HG03354 (cell line): ENCODE data around the gene CCDC33.

Experiments
- ATAC-seq: cut with Tn5 transposase; IDR thresholded peaks from one replicate; pipeline ENCODE4 v1.9.1; 2021; ENCODE audit warnings: mild to moderate bottlenecking; ENCODE audit not compliant: unreplicated experiment, poor library complexity, severe bottlenecking

The CCDC33 gene

DNA sequence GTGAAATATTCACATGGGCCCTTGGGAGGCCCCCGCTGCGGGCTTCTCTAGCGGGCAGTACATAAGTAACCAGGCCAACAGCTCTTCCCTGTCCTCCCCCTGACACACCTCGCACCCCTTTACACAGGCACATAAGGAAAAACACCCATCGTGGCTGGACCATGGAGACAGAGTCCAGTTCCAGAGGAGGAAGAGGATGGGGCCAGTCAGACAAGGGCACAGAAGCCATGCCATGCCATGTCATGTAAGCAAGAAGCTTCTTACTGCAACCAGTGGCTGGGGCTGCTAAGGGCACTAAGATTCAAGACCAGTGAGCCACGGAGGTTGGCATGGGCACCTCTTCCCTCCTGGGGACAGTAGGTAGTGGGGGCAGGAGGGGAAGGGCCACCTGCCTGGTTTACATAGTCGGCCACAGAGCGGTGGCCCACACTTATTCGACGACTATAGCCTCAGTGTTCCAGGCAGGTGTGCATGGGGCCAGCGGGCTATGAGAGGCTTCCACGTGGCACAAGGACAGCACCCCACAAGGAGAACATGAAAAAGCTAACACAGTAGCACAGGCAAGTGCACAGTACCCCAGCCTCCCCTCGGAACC lies 137.0 kb downstream of the CCDC33 start:
- peak; percentile 1 for ATAC-seq

DNA sequence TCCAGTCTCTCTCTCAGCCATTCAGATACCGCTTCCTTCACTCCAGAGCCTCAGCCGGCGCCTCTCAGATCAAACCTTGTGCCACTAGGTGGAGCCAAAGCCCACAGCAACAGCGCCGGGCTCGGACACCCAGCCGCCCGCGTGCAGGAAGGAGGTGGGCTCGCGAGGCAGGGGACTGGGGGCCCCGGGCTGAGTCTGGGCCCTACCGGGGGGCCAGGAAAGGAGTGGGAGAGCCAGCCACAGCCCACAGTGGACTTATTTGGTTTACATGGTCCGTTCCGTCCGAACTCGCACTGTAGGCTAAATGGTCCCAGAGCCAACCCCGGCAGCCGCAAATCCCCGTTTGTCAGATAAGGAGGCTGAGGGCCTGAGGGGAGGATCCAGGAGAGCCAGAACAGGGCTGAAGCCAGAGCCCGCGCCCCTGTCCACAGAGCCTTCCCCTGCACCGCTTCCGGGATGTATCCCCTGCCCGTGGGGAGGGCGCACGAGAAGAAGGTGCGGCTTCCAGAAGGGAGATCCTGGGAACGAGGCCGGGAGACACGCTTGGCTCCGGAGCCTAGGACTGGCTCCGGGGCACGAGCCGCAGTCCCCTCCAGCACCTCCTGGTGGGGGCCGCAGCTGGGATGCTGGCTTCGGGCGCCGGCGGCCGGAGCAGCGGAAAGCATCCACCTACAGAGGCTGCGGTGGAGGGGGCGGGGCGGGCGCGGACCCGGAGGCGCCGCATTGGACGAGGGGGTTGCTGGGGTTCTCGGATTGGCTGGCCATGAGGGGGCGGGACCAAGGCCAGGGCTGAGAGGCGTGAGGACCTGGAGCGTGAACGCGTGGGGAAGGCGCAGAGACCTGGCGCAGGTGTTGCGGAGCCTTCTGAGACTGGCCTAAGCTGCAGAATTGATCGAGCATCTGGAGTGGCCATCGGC lies 137.9 kb downstream of the CCDC33 start:
- ATAC-seq: peak; percentile 77

DNA sequence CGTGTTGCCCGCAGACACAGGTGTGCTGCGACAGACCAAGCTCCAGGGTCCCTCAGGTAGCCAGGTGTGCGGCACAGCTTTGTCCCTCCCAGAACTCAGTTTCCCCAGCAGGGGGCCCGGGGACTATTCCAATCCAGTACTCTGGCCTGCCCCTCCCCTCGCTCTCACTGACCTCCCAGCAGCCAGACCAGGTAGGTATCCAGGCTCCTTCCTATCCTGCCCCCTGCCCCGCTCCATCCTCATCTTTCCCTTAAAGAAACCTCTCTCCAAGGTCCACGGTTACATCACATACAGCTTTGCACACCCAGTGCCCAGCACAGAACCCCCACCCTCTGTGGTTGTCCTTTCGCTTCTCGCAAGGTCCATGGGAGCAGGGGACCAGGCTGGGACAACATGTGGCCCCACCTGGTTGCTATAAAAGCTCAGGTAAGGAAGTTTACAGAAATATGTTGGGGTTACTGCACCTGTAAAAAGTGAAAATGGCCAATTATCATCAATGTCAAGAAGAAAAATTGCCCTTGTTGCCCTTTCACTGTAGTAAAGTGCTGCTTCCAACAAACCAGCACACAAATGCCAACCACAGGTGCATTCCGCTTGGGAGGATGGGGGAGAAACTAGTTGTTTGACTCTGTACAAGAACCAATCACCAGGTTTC lies 138.6 kb downstream of the CCDC33 start:
- ATAC-seq: no peak

DNA sequence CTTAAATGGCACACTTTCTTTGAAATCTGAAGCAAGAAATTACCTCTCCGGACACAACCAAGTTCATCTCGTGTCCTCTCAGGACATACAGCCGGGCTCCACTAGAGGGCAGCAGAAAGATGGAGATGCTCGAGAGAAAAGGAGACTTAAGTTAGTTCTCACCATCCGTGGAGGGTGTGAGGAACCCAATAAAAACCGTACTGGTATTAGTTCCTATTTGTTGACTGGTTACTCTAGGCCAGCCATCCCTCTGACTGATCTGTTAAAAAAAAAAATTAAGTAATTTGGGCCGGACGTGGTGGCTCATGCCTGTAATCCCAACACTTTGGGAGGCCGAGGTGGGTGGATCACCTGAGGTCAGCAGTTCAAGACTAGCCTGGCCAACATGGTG lies 139.2 kb downstream of the CCDC33 start:
- ATAC-seq: no peak

DNA sequence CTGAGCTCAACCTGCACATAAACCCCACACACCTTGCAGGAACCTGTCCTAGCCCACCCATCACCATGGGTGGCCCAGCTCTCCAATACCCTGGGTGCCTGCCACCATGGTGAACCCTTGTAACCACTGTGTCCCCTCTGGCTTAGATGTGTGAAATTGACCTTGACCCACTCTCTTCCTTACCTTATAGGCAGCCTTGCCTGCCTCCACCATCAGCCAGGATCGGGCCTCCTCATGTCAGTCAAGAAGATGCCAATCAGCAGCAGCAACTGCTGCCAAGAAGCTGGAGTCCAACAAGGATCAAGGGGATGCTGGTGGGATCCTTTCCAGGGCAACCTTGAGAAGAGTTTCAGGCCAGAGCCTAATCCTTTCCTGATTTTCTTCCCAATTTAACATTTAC lies 140.1 kb downstream of the CCDC33 start:
- ATAC-seq: no peak

DNA sequence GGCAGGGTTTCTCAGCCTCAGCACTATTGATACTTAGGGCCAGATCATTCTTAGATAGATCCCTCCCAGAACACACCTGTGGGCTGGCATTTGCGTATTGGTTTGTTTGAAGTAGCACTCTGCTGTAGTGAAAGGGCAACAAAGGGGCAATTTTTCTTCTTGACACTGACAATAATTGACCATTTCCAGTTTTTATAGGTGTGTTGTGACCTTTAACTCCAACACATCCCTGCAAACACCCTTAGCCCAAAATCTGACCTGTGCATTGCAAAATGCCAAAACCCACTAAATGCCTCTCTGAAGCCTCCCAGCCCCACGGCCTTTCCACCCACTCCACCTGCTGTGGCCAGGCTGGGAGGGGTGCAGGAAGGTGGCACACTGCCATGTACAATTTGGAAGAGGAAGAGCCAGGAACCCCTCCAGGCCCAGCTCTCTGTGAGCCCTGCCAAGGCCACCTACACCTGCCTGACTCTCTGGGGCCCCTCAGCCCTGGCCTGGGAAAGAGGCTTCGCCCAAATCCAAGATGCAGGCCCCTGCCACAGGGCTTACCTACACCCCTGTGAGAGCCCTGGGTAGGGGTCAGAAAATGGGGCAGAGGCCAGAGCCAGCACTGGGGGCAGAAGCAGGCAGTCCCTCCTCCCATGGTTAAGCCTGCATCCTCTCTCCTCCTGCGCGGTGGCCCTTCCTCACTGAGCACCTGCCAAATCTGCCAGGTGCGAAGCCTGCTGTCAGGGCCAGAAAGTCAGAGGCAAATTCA lies 140.9 kb downstream of the CCDC33 start:
- ATAC-seq: no peak

DNA sequence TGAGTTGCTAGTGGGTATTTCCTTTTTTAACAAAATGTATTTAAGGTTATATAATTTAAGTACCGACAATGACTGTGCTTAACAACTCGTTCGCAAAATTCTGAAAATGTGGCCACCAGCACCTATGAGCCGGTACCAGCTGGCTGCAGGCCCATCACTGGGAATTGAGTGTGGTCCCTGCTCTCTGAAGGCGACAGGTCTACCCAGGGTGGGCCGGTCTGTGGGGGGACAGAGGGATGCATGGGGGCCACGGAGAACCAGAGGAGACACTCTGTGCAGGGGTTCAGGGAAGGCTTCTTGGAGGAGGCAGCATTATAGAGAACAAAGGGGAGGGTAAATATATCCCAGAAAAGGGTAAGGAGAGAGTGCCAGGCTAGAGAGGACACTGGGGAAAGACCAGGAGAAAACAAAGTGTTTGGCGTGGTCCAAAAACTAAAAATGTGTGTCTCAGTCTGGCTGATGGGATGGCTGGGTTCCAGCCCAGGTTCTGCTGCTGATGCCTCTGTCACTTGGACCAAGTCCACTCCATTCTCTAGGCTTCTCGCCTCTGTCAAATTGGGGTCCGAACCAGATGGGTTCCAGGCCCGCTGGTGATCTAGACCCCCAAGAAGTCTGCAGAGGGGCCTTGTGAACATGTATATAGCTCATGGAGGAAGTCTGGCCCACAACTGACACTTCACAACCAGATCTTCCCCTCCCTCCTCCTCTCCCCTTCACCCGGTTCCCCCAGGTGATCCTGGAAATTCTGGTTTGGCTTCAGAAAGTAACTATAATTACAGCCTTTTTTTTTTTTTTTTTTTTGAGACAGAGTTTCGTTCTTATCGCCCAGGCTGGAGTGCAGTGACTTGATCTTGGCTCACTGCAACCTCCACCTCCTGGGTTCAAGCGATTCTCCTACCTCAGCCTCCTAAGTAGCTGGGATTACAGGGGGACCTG lies 142.0 kb downstream of the CCDC33 start:
- no peak for ATAC-seq

DNA sequence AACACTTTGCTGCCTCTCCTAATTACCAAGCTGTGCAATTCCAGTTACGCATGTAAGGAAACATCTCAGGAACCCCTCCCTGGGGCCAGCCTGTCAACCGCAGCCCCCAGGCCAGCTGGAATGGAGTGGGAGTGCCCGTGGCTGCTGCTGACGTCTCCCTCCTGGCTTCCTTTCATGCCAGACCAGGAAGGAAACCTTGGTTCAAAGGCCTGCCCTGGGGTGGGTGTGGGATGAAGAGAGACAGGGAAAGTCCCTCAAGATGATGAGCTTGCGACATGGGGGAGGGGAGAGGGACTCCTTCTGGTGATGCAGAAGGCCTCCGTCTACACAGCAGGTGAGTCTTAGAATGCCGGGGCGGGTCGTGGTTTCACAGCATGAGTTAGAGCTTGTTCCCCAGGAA lies 142.7 kb downstream of the CCDC33 start:
- no peak for ATAC-seq

DNA sequence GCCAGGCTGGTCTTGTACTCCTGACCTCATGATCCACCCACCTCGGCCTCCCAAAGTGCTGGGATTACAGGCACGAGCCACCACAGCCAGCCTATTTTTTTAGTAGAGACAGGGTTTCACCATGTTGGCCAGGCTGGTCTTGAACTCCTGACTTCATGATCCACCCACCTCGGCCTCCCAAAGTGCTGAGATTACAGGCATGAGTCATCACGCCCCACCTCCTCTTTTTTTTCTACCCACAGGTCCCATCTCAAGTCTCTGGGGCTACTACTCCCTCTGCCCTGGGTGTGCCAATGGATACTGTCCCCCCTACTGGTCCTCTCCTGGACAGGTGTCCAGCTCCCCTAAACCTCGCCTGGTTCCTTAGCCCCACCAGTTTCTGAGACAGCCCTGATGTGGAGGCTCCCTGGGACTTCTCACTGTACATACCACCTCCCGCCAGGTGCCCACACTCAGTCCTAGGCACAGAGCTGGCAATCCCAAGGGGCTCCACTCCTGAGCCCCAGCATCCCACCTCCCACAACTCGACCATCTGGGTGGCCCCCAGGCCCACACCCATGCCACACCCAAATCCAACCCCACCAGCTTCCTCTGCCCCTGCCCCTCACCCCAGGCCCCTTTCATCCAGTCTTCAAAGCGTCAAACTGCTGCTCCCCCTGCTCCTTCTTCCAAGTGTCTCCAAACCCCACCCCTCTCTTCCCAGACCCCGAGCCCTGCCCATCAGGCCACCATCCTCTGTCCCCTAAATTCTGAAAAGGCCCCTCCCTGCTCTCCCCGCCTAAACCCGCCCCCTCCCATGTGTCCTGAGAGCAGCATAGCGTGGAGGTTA lies 144.4 kb downstream of the CCDC33 start:
- ATAC-seq: no peak

DNA sequence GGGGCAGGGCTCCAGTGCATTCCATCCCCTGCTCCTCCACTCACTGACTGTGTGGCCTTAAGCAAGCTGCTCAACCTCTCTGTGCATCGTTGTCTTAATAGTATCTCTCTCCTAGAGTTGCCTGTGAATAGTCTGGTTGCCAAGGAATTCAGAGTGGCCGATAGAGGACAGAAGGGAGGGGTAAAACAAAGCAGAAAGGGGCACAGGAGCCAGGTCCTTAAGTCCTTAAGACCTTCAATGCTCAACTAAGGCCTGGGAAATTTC lies 145.0 kb downstream of the CCDC33 start:
- ATAC-seq: no peak

DNA sequence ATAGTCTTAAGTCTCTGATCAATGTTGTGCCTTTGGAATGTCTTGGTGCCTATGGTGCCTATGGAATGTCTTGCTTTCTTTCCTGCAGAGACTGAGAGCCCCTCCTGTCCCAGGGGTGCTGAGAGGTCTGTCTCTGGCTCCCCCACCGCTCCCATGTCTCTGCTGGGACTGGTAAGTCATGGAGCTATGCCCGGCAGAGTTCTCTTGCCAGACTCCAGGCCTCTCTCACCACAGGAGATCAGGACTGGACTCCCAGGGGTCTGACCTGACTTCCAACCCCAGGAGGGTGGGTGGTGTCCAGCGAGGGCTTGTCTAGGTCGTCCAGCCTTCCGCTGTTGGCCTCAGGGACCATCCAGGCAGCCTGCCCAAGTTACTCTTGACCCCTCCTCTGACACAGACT lies 145.4 kb downstream of the CCDC33 start:
- no peak for ATAC-seq

DNA sequence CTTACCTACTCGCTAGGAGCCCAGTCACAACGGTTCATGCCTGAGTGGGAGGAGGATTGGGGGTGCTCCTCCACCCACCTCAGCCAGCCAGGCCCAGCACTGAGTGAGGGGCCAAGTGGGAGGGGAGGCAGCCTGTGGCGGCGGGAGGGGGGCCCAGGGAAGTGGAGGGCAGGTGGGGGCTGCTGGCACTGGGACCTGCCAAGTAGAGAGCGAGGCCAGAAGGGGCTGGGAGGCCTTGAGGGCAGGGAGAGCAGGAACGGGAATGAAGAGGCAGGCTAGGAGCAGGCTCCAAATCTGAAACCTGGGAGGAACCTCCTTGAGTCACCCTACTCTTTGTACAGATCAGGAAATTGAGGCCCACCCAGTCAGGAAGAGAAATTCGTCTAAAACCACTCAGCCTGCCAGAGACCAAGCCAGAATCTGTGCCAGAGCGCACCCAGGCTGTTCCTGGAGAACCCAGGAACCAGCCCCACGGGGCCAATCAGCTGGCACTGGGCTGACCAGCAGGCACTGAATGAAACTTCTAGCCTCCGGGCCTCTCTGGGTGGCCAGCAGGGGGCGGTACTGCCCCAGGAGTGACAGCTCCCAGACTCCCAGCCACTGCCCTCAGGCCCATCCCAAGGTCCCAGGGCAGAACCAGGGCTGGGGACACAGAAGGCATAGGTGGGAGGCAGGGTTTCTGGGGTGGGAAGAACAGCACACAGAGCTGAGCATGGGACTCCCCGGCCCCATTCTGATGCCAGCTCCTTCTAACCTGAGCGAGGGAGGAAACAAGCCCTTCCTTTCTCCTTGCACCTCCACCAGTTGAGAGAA lies 146.1 kb downstream of the CCDC33 start:
- peak; percentile 30 for ATAC-seq

DNA sequence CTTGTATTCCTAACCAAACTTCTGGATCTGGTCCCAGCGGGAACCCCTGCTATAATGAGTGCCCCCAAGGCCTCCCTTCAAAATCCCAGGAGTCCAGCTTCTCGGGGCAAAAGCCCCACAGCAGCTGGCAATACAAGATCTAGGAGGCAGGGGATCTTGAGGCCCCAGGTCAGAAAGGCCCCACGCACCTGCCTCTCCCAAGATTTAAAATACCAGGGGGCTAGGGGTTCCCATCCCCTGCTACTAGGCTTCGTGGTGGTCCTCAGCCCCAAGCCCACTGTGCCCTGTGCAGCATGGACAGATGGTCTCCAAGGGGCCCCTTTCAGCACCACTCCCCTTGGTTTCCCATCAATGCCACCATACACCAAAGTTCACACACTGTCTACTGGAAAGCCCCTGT lies 147.2 kb downstream of the CCDC33 start:
- ATAC-seq: no peak

DNA sequence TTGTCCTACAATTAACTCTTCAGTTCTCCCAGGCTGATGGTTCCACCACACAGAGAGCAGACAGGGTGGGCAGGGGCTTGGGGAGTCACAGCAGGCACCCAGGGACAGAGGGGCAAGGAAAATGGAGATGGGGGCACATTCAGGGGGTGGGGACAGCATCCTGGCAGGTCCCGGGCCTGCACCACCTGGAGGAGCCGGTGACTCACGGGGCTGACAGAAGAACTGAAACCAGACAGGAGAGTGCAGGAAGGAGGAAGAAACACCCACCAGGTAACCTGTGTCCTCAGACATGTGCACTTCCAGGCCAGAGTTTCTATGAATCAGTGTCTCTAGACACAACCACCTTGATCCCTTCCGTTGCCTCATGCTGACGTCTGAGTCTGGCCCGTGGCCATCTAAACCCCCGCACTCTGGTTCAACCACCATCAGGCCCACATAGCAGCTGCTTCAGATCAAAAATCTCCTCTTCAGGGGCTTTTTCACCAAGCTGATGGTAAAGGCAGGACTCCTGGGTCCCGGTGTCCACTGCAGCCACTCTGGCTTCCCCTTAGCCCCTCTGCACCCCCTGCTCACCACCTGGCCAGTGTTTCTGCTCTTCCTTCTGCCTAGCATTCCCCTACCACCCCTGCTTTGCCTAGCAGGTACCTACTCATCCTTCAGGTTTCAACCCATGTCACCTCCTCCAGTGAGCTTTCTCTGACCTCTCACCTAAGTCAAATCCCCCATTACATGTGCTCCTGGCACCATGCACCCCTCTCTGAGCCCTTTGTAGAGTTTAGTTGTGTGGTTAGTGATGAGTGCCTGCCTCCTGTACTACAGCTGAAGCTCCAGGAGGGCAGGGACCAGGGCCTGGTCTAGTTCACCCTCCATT lies 147.8 kb downstream of the CCDC33 start:
- peak; percentile 51 for ATAC-seq

DNA sequence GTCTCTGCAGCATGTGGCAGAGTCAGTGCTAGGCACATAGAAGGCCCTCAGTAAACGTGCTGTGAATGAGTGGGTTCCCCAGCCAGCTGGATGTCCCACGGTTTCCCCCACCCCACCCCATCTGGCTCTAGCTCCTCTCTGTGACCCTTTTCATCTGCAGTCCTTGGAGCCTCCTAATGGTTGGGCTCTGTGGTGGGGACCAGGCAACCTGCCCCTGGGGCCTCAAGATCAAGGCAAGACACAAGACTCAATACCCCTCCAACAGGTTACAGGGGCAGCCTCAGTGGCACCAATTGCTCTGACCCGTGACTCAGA lies 148.4 kb downstream of the CCDC33 start:
- ATAC-seq: no peak

DNA sequence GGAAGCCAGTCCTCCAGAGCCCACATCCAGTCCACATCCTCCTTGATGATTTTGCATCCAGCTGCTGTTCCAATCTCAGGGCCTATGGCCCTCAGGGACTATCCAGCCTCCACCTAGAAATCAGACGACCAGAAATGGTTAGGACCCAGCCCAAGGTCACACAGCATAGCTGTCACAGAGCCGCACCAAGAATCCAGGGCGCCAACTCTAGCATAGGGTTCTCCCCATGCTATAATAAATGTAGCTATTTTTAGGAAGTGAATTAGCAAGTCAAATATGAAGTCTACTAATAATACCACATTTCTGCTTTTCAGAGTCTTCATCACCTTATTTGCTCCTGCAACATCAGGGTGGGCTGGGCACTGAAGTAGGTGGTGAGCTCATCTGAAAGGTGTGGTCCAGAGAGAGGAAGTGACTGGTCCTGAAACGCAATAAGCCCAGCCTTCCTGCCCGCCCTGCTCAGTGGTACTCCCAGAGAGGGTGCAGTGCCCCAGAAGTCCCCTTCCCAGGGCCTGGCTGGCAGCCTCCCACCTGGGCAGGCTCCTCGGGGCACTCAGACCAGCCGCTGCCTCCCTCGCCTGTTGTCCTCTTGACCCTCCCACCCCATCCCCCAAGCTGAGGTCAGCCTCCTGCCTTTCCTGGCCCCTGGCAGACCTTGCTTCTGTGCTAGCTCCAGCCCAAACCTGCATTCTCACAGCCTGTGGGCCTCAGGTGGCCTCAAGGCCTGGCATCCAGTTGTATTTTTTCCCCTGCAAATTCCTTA lies 148.9 kb downstream of the CCDC33 start:
- ATAC-seq: peak; percentile 69
